SW 1271 (cell line): ENCODE measurements around the gene VPS35L.
A peak's percentile ranks its signal among the peaks of the same experiment; 100 is the strongest.
"Not testable (repeated sequence)": the region's sequence is repeated elsewhere in the genome, so short reads cannot be mapped to it uniquely, and the experiment has no call there.

ENCODE experiments used
- DNase-seq, 2 experiments: peaks; one replicate each; lab custom pipeline; 2025; lab: John Stamatoyannopoulos, UW

The VPS35L gene

GRCh38 chr16:19710991-19711545, 155.6 kb downstream of the VPS35L start:
- DNase-seq = no peak

DNA sequence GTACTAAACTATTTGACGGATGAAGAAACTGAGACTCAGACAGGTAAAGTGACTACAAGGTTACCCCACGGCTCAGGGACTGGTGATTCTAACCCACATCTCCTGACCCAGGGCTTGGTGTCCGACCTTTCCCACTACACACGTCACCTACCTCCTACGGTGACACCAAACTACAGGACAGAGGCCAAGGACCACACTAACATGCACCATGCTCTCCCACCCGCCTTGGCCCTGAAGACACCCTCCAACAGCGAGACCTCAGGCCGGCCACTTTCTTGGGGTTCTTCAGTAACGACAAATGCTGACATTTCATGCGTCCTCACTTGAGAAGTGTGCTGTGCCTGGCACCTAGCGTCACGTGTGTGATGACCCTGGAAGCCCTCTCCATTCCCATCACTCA, 156.1 kb downstream of the VPS35L start:
- no peak for DNase-seq

- DNase-seq = no peak
Observed at GRCh38 chr16:19712418-19713058, 157.0 kb downstream of the VPS35L start.

DNA sequence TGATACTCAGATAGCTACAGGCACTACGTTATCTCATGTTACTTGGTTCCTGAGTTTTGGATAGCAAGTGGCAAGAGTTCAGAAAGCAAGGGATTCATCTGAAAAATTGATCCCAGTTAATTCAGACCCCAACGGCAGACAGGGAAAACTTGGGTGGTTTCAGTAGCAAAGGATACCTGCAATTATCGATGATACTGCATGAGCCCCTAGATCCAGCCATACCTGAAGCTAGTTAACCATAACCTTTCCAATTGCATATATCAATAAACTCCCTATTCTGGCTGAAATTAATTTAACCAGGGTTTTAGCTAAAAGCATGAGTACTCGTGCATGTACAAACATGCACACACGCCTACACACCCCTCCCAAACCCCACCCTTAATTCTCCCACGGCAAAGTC, 158.2 kb downstream of the VPS35L start:
- DNase-seq = no peak

DNA sequence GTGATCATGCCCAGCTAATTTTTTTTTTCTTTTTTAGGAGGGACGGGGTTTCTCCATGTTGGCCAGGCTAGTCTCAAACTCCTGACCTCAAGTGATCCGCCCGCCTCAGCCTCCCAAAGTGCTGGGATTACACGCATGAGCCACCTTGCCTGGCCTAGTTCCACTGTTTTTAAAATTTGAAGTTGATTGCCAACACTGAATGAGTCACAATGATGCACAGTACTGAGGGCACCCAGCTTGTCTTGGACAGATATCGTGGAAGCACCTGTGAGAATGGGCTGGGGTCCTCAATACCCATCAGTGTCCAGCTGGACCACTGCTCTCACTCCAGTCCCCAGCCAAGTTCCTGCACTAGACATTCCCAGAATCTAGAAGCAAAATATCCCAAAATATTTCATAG, 160.1 kb downstream of the VPS35L start:
- DNase-seq = no peak

- DNase-seq = no peak
Observed at GRCh38 chr16:19716183-19716582, 160.7 kb downstream of the VPS35L start.

DNA sequence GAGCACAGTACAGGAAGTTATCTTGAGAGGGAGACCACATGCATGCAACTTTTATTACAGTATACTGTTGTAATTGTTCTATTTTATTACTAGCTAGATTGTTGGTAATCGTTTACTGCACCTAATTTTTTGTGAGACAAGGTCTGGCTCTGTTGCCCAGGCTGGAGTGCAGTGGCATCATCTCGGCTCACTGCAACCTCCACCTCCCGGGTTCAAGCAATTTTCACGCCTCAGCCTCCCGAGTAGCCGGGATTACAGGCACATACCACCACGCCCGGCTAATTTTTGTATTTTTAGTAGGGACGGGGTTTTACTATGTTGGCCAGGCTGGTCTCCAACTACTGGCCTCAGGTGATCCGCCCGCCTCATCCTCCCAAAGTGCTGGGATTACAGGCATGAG, 161.2 kb downstream of the VPS35L start:
- DNase-seq = not testable (repeated sequence)

- DNase-seq = no peak
Observed at GRCh38 chr16:19717314-19717713, 161.8 kb downstream of the VPS35L start.

DNA sequence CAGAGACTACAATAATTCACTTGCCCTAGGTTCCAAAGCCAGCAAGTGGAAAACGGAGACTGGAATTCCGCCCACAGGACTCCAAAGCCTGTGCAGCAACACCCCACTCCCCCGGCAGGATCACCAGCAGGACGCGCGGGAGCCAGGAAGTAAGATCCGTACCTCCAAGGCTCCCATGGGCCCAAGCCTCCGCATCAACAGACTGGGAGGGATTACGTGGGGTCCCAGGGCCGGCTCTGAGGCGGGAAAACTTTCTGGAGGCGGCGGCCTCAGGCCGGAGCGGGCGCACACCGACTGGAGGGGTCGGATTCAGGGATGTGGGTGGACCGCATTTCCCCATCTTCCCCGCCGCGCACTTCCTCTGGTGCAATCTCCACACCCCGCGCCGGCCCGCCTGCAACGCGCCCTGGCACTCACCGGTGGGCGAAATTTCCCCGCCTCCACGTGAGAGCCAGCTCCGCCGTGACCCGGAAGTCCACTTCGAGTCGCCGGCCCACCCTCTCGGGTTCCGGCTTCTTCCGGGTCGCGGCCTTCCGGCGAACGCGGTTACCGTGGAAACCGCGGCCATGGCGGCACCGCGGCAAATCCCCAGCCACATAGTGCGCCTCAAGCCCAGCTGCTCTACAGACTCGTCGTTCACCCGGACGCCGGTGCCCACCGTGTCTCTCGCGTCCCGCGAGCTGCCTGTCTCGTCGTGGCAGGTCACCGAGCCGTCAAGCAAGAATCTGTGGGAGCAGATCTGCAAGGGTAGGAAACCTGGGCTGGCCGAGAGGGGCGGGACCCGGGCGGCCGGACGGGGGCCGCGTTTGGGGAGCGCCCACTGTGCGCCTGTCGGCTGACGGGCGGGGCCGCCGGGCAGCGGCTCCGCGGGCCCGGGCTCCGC, 162.5 kb downstream of the VPS35L start, which contains the start of the genes IQCK and KNOP1:
Gene IQCK (plus strand): TSS at position 531 of the 883 bp plus-strand sequence. CDS start 36 bp downstream, at position 567.
Gene KNOP1 (minus strand): TSS at position 487 of the 883 bp plus-strand sequence. CDS start 3,192 bp downstream, outside the sequence.
- peak in 1 of 2 experiments; percentile 69 for DNase-seq

DNA sequence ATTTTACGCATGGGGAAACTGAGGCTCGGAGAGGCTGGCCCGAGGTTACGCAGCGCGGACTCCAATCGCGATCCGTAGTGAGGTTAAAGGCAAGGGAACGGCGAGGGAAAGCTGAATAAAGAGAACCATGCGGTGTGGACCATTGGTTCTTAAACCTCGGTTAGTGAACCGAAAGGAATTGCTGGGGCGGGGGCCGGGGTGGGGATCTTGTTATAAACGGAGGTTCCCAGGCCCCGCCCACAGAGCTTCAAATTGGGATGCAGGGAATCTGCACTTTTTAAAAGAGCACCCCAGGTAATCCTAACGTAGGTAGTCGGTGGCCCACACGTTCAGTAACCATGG, 163.1 kb downstream of the VPS35L start:
- DNase-seq = no peak

DNA sequence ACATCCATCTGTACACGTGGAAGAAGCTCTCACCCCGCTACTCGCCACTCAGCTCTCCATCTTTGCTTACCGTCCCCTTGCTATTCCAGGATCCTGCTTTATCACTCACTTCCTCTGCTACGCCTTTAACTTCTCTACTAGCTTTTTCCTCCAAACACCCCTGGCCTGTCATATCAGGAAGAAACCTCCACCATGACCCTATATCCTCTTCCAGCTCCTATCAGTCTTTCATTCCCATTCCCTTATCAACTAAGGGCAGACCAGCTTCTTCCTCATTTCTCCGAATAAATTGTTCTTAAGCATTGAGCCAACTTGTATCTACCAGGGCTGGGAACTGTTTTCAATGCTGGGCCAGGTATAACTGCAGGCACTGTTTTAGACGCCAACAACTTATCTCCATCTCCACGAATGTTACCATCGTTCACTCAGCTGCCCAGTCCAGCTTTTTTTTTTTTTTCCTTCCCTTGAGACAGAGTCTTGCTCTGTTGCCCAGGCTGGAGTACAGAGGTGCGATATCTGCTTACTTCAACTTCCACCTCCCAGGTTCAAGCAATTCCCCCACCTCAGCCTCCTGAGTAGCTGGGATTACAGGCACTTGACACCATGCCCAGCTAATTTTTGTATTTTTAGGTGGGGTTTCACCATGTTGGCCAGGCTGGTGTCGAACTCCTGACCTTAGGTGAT, 166.9 kb downstream of the VPS35L start:
- no peak for DNase-seq

DNA sequence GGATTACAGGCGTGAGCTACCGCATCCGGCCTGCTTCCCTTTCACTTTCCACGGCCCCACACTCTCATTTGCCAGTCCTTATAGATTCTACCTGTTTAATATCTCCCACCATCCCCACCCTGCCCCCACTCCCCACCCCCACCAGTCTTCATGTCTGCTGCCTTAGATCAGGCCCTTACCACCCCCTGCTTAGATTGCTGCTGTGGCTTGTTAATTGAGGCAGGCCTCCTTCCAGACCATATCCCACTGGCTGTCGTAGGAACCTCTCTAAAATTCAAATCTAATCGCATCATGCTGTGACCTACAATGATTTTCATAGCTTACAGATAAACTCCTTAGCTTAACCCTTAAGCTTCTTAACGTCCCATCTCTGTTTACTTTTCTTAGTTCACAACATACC, 167.5 kb downstream of the VPS35L start:
- DNase-seq = no peak

GRCh38 chr16:19728636-19728965, 173.1 kb downstream of the VPS35L start:
- no peak for DNase-seq

- no peak for DNase-seq
Observed at GRCh38 chr16:19733551-19733950, 178.0 kb downstream of the VPS35L start.

DNA sequence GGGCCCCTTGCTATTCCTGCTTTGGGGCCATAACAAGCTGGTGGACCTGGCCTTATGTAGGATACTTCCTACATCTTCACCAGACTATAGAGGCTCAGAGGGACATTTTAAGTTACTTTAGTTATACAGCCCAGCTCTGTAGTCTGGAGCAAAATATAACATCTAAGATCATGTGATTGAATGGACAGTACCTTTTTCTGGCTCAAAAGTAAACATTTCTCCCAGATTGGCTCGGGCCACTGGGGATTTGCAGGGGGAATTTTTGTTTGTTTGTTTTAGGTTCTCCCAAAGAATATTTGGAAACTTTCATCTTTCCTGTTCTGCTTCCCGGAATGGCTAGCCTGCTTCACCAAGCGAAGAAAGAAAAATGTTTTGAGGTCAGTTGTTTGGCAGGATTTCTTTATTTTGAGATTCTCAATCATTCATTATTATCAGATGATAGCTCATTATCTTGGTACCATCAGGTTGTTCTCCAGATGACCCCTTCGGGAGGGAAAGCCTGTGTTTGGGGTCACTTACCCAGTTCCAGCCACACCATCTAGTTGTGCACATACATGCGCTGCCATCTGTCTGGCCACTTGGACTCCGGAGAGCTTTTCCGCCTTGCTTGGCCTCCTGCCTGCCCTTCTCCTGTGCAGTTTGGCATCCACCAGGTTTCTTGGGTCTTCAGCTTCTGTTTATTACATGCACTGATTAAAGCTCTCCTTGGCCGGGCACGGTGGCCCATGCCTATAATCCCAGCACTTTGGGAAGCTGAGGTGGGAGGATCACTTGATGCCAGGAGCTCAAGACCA, 179.8 kb downstream of the VPS35L start:
- no peak for DNase-seq

- DNase-seq = no peak
Observed at GRCh38 chr16:19737306-19738038, 182.0 kb downstream of the VPS35L start.

GRCh38 chr16:19741354-19741753, 185.9 kb downstream of the VPS35L start:
- DNase-seq = no peak

DNA sequence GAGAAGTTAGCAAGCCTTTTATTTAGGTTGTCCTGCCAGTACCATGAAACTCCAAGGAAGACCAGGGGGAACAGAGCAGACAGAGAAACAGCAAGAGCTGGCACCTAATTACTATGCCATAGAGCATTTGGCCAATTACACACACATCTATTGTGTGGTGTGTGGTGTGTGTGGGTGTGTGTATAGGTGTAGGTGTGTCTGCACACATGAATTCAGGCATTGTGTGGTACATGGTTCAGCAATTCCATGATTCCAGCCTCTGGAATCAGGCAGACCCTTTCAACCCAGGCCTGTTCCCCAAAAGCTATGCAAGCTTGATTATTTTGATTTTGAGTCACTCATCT, 188.3 kb downstream of the VPS35L start:
- no peak for DNase-seq

- no peak for DNase-seq
Observed at GRCh38 chr16:19744670-19745069, 189.2 kb downstream of the VPS35L start.

DNA sequence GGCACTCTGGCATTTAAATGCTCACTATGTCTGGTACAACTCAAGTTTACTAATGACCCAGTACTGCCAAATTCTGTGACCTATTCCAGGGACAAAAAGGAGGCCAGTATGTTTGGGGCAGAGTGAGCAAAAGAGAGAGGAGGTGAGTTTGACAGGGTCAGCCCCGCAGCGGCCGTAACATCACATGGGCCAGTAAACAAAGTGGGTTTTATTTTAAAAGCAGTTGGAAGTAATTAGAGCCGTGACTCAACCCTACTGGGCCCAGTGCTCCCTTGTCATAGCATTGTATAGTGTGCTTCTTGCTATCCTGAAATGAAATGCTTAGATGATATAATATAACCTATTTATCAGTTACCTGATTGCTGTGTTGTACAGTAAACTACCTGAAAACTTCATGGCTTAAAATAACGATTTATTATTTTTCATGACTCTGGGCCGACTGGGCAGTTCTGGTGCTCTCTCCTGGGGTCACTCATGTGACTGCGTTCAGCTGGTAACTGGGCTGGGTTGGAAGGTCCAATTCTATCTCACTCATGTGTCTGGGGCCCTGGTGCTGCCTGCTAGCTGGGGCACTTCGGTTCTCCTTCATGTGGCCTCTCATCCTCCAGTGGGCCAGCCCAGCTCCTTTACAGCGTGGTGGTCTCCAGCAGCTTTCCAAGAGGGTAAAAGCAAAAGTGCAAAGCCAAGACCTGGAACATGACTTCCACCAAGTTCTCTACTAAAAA, 189.9 kb downstream of the VPS35L start:
- DNase-seq = no peak
